Measurements from ENCODE around the gene FBRSL1. TPM values are rescaled to one million over a fixed set of nuclear protein-coding genes. Genes with fewer than 3 reads are reported as not detected.
"Not testable (repeated sequence)": the region's sequence is repeated elsewhere in the genome, so short reads cannot be mapped to it uniquely, and the experiment has no call there.

FBRSL1 gene
- polyA plus RNA-seq, 3 donors: 34.2 to 42.5 (median 37.4) TPM

- DNase-seq (ENCODE audit: low read depth in 3 of 3, low spot score in 2 of 3): no peak
These were observed 36.4 kb upstream of the FBRSL1 start for GRCh38 chr12:132453361-132454192.

GRCh38 chr12:132454193-132454932 is 35.6 kb upstream of the FBRSL1 start:
- no peak for DNase-seq (ENCODE audit: low read depth in 3 of 3, low spot score in 2 of 3)

- no peak for DNase-seq (ENCODE audit: low read depth in 3 of 3, low spot score in 2 of 3)
These were observed 35.0 kb upstream of the FBRSL1 start for GRCh38 chr12:132454933-132455418.

GRCh38 chr12:132455565-132455964 is 34.4 kb upstream of the FBRSL1 start:
- no peak for DNase-seq (ENCODE audit: low read depth in 3 of 3, low spot score in 2 of 3)

- no peak for DNase-seq (ENCODE audit: low read depth in 3 of 3, low spot score in 2 of 3)
These were observed 33.6 kb upstream of the FBRSL1 start for GRCh38 chr12:132456186-132456943.

GRCh38 chr12:132456944-132457495 is 32.9 kb upstream of the FBRSL1 start:
- no peak for DNase-seq (ENCODE audit: low read depth in 3 of 3, low spot score in 2 of 3)

GRCh38 chr12:132458441-132458840 is 31.5 kb upstream of the FBRSL1 start:
- no peak for DNase-seq (ENCODE audit: low read depth in 3 of 3, low spot score in 2 of 3)

GRCh38 chr12:132458846-132459641 is 30.9 kb upstream of the FBRSL1 start:
- DNase-seq (ENCODE audit: low read depth in 3 of 3, low spot score in 2 of 3): no peak

GRCh38 chr12:132460571-132460970 is 29.4 kb upstream of the FBRSL1 start:
- no peak for DNase-seq (ENCODE audit: low read depth in 3 of 3, low spot score in 2 of 3)

GRCh38 chr12:132461526-132461925 is 28.4 kb upstream of the FBRSL1 start:
- DNase-seq (ENCODE audit: low read depth in 3 of 3, low spot score in 2 of 3): no peak

GRCh38 chr12:132462788-132463187 is 27.2 kb upstream of the FBRSL1 start:
- DNase-seq (ENCODE audit: low read depth in 3 of 3, low spot score in 2 of 3): no peak

GRCh38 chr12:132463284-132463924 is 26.5 kb upstream of the FBRSL1 start:
- not testable (repeated sequence) for DNase-seq (ENCODE audit: low read depth in 3 of 3, low spot score in 2 of 3)

- not testable (repeated sequence) for DNase-seq (ENCODE audit: low read depth in 3 of 3, low spot score in 2 of 3)
These were observed 25.6 kb upstream of the FBRSL1 start for GRCh38 chr12:132464304-132464703.

GRCh38 chr12:132464820-132465219 is 25.1 kb upstream of the FBRSL1 start:
- DNase-seq (ENCODE audit: low read depth in 3 of 3, low spot score in 2 of 3): no peak

- DNase-seq (ENCODE audit: low read depth in 3 of 3, low spot score in 2 of 3): no peak
These were observed 24.4 kb upstream of the FBRSL1 start for GRCh38 chr12:132465269-132466190.

GRCh38 chr12:132466241-132467201 is 23.4 kb upstream of the FBRSL1 start:
- DNase-seq (ENCODE audit: low read depth in 3 of 3, low spot score in 2 of 3): no peak

- DNase-seq (ENCODE audit: low read depth in 3 of 3, low spot score in 2 of 3): no peak
These were observed 22.4 kb upstream of the FBRSL1 start for GRCh38 chr12:132467511-132467910.

Data from right renal cortex interstitium (tissue), 3 donors.